HepG2 (cell line): ENCODE data around the gene RHBDD3. TPM values are rescaled to one million over a fixed set of nuclear protein-coding genes. Genes with fewer than 3 reads are reported as not detected.

Source experiments
- DNMT1 ChIP-seq: sonication (generic); formaldehyde crosslinking; IDR thresholded peaks from 2 replicates; pipeline ENCODE4 v1.5.1; 2020; ENCODE audit warnings: mild to moderate bottlenecking, missing genetic modification reagents
- DNMT3B ChIP-seq: conservative IDR thresholded peaks from 2 replicates; pipeline ENCODE4 v1.6.1; 2016; ENCODE audit warnings: missing biosample characterization, control low read depth
- KLF16 ChIP-seq, 2 experiments: sonication (generic) in 1 of 2; formaldehyde crosslinking in 1 of 2; IDR thresholded peaks; 2 replicates each; pipeline versions ENCODE4 v1.6.1 to v1.8.0; 2016 to 2023; ENCODE audit warnings: missing genetic modification reagents in 2 of 2, missing compliant biosample characterization in 1 of 2
- PAXIP1 ChIP-seq: sonication (generic); formaldehyde crosslinking; conservative IDR thresholded peaks from 2 replicates; pipeline ENCODE4 v1.4.0; 2020; ENCODE audit warnings: mild to moderate bottlenecking, missing genetic modification reagents, moderate library complexity
- TP53 ChIP-seq: sonication (generic); formaldehyde crosslinking; conservative IDR thresholded peaks from 2 replicates; pipeline ENCODE4 v1.4.0; 2020; ENCODE audit warnings: missing genetic modification reagents
- ZMAT5 ChIP-seq: sonication (generic); formaldehyde crosslinking; IDR thresholded peaks from 2 replicates; pipeline ENCODE4 v1.5.0; 2020; ENCODE audit warnings: mild to moderate bottlenecking, low read depth, missing genetic modification reagents, borderline replicate concordance
- ZNF142 ChIP-seq: sonication (generic); formaldehyde crosslinking; IDR thresholded peaks from 2 replicates; pipeline ENCODE4 v1.4.0; 2020; ENCODE audit warnings: missing genetic modification reagents
- ZNF234 ChIP-seq: sonication (generic); formaldehyde crosslinking; conservative IDR thresholded peaks from 2 replicates; pipeline ENCODE4 v1.5.1; 2020; ENCODE audit warnings: mild to moderate bottlenecking, missing genetic modification reagents
- ZNF280B ChIP-seq: sonication (generic); formaldehyde crosslinking; IDR thresholded peaks from 2 replicates; pipeline ENCODE4 v1.5.0; 2020; ENCODE audit warnings: missing genetic modification reagents, mild to moderate bottlenecking, borderline replicate concordance
- ZNF503 ChIP-seq: sonication (generic); formaldehyde crosslinking; IDR thresholded peaks from 2 replicates; pipeline ENCODE4 v1.4.0; 2020; ENCODE audit warnings: missing genetic modification reagents
- ZNF761 ChIP-seq: sonication (generic); formaldehyde crosslinking; conservative IDR thresholded peaks from 2 replicates; pipeline ENCODE4 v1.4.0; 2020; ENCODE audit warnings: mild to moderate bottlenecking, missing genetic modification reagents
- ZUFSP ChIP-seq: sonication (generic); formaldehyde crosslinking; IDR thresholded peaks from 2 replicates; pipeline ENCODE4 v1.9.0; 2021; ENCODE audit warnings: missing genetic modification reagents, mild to moderate bottlenecking, borderline replicate concordance
- polyA plus RNA-seq, 8 experiments: library from polyadenylated mRNA; depleted of rRNA in 3 of 8; stranded (reverse) in 7 of 8; unstranded in 1 of 8; fragments of >200 nt; fragmentation: Illumina TruSeq in 4 of 8; extraction: Trizol in 4 of 8; gene quantifications; 2 replicates each; pipeline versions ENCODE4 v1.2.1 to v1.2.3, GENCODE V29; 2011 to 2016; ENCODE audit warnings: low read depth in 4 of 8, missing spikeins in 1 of 8, mixed read lengths in 1 of 8; ENCODE audit not compliant: insufficient read depth in 1 of 8
- total RNA-seq, 5 experiments: library from RNA; depleted of rRNA; stranded (reverse); fragments of >200 nt; fragmentation: Illumina TruSeq; extraction: Trizol; gene quantifications; 2 replicates each; pipeline ENCODE4 v1.2.3, GENCODE V29; 2016; ENCODE audit warnings: low read depth in 1 of 5

The RHBDD3 gene
- total and polyA plus RNA-seq, 2 of the 13 experiments (the other 11 are each of a cell fraction or from before 2014, with no cell fraction given): 12.1 to 26.7 TPM

- TF ChIP-seq DNMT1 (no peak; the same call in none of the 2 replicates), ZNF280B (CRISPR knock-in tag) (peak; percentile 60; the same call in 1 of the 2 replicates), ZUFSP (CRISPR knock-in tag) (no peak), PAXIP1 (CRISPR knock-in tag) (peak; percentile 31), ZNF234 (0 out of 2 replicates have a peak, but pooled peaks have one; percentile 25), KLF16 (CRISPR knock-in tag; IDR thresholded peaks at IDR 0.05) (peak in 1 of 2 experiments; percentile 36; a peak in 2 of 4 replicates), ZNF142 (CRISPR knock-in tag) (0 out of 2 replicates have a peak, but pooled peaks have one; percentile 22), ZNF503 (no peak; the same call in 1 of the 2 replicates), DNMT3B (peak; percentile 56; the same call in 1 of the 2 replicates), TP53 (CRISPR knock-in tag) (no peak), ZMAT5 (CRISPR knock-in tag) (no peak), ZNF761 (peak; percentile 77)
Measured at GRCh38 chr22:29267858-29268510, at the start of gene RHBDD3, which contains the start of gene EWSR1 (continued).
